Endometrial microvascular endothelial cells (primary cell): ENCODE data around the gene SOHLH1. TPM values are rescaled to one million over a fixed set of nuclear protein-coding genes. Genes with fewer than 3 reads are reported as not detected.

Experiments used
- total RNA-seq: library from RNA; depleted of rRNA; stranded (reverse); fragments of >200 nt; gene quantifications from one replicate; pipeline ENCODE4 v1.2.3, GENCODE V29; 2015; ENCODE audit errors: inconsistent ontology term

The SOHLH1 gene
- total RNA-seq, 1 donor from 2014 or later, result not detected

Other genes starting within 250 kb of the SOHLH1 start
- gene PPP1R26, start 219.7 kb downstream of the SOHLH1 start, total RNA-seq, result 7.5 TPM
- 55.9 TPM for gene MRPS2, start 198.8 kb downstream of the SOHLH1 start, total RNA-seq
- gene LCN1, start 178.0 kb downstream of the SOHLH1 start, total RNA-seq, result not detected
- gene OBP2A, start 153.4 kb downstream of the SOHLH1 start, total RNA-seq, result not detected
- gene PAEP, start 137.7 kb downstream of the SOHLH1 start, total RNA-seq, result not detected
- not detected for gene GLT6D1, start 59.9 kb downstream of the SOHLH1 start, total RNA-seq
- gene LCN9, start 36.2 kb downstream of the SOHLH1 start, total RNA-seq, result not detected
- not detected for gene KCNT1, start 2.7 kb upstream of the SOHLH1 start, total RNA-seq
- 19.1 TPM for gene CAMSAP1, start 208.1 kb upstream of the SOHLH1 start, total RNA-seq